Endothelial cell of umbilical vein (primary cell): Measurements from ENCODE around the gene TENM4. TPM values are rescaled to one million over a fixed set of nuclear protein-coding genes. Genes with fewer than 3 reads are reported as not detected.

ENCODE experiments used
- BruUV-seq: library from RNA; stranded (reverse); fragments of 400-500 nt; replicated peaks from 2 replicates; lab custom pipeline; 2021; lab: Mats Ljungman, UMichigan
- CTCF ChIA-PET: fragments of 300-600, 350-600 bp; sonication (Branson Sonifier 250); formaldehyde crosslinking; loops from one replicate; lab custom pipeline; 2021; ENCODE audit warnings: antibody characterized with exemption, inconsistent platforms; lab: Charles Lee
- POLR2A ChIA-PET: fragments of 300-600, 350-600 bp; sonication (Branson Sonifier 250); formaldehyde crosslinking; loops from one replicate; lab custom pipeline; 2021; ENCODE audit warnings: antibody characterized with exemption, inconsistent platforms; lab: Charles Lee
- DNase-seq: peaks from one replicate; pipeline ENCODE4 v3.0.0-alpha.2; 2011; ENCODE audit warnings: low read depth, low spot score
- FAIRE-seq: peaks from 2 replicates; lab custom pipeline; 2011; peaks lifted over from hg19 to GRCh38; lab: Jason Lieb, UNC
- H2AFZ ChIP-seq: 2 replicates; pipeline ENCODE4 v1.6.0; 2012; ENCODE audit warnings: low read depth, low read length, control low read depth, inconsistent platforms
- H3K27ac ChIP-seq: 2 replicates; pipeline ENCODE4 v1.5.1; 2011; ENCODE audit warnings: low read depth, mild to moderate bottlenecking, control low read depth, low read length, moderate library complexity; ENCODE audit not compliant: insufficient read depth
- H3K27me3 ChIP-seq, 2 experiments: 2 replicates each; pipeline versions ENCODE4 v1.6.0 to v1.6.1; 2011; ENCODE audit warnings: low read length in 2 of 2, mixed read lengths in 1 of 2; ENCODE audit not compliant: control insufficient read depth in 2 of 2, insufficient read depth in 2 of 2
- H3K36me3 ChIP-seq, 2 experiments: 2 replicates in 1 of 2; 3 replicates in 1 of 2; pipeline ENCODE4 v1.5.1; 2011; ENCODE audit warnings: low read length in 2 of 2, mild to moderate bottlenecking in 1 of 2, moderate library complexity in 1 of 2; ENCODE audit not compliant: control insufficient read depth in 2 of 2, insufficient read depth in 2 of 2; ENCODE audit errors: extremely low read depth in 1 of 2
- H3K4me1 ChIP-seq: 3 replicates; pipeline ENCODE4 v1.5.1; 2011; ENCODE audit warnings: mild to moderate bottlenecking, low read length; ENCODE audit not compliant: control insufficient read depth, insufficient read depth; ENCODE audit errors: extremely low read depth
- H3K4me2 ChIP-seq: 2 replicates; pipeline ENCODE4 v1.6.1; 2011; ENCODE audit warnings: low read length, control low read depth, mixed read lengths; ENCODE audit not compliant: insufficient read depth
- H3K4me3 ChIP-seq, 3 experiments: fragments of 200-600 bp in 1 of 3; sonication (generic), shearing (Covaris generic) in 1 of 3; replicated peaks in 1 of 3; 2 replicates each; pipeline ENCODE4 v1.5.1; 2011 to 2016; ENCODE audit warnings: control low read depth in 3 of 3, low read length in 3 of 3, mild to moderate bottlenecking in 2 of 3, inconsistent platforms in 1 of 3, low read depth in 1 of 3, moderate library complexity in 1 of 3; ENCODE audit not compliant: insufficient read depth in 1 of 3
- H3K79me2 ChIP-seq: 2 replicates; pipeline ENCODE4 v1.6.0; 2012; ENCODE audit warnings: low read length, inconsistent platforms; ENCODE audit not compliant: control insufficient read depth, insufficient read depth
- H3K9ac ChIP-seq: replicated peaks from 2 replicates; pipeline ENCODE3; 2011; ENCODE audit warnings: low read length, control low read depth; ENCODE audit not compliant: insufficient read depth; ENCODE audit errors: extremely low read depth
- H3K9me1 ChIP-seq: replicated peaks from 3 replicates; pipeline ENCODE4 v1.6.0; 2011; ENCODE audit warnings: mild to moderate bottlenecking, low read length; ENCODE audit not compliant: control insufficient read depth, insufficient read depth; ENCODE audit errors: extremely low read depth
- H3K9me3 ChIP-seq: replicated peaks from 2 replicates; pipeline ENCODE4 v1.5.1; 2012; ENCODE audit warnings: low read length, inconsistent platforms; ENCODE audit not compliant: control insufficient read depth, insufficient read depth
- H4K20me1 ChIP-seq: replicated peaks from 2 replicates; pipeline ENCODE3; 2011; ENCODE audit warnings: mild to moderate bottlenecking, low read length; ENCODE audit not compliant: control insufficient read depth, insufficient read depth; ENCODE audit errors: extremely low read depth
- EZH2 ChIP-seq: IDR thresholded peaks from 2 replicates; pipeline ENCODE4 v1.6.1; 2012; ENCODE audit warnings: borderline replicate concordance, low read depth, mild to moderate bottlenecking, moderate library complexity, low read length, inconsistent platforms; ENCODE audit not compliant: severe bottlenecking
- FOS ChIP-seq: IDR thresholded peaks from 2 replicates; pipeline ENCODE4 v1.6.1; 2011; ENCODE audit warnings: mild to moderate bottlenecking, low read length, moderate library complexity, borderline replicate concordance; ENCODE audit not compliant: insufficient read depth
- GATA2 ChIP-seq: IDR thresholded peaks from 2 replicates; pipeline ENCODE4 v1.7.0; 2011; ENCODE audit warnings: low read depth, mild to moderate bottlenecking, moderate library complexity, mixed read lengths, low read length; ENCODE audit not compliant: insufficient read length, insufficient read depth
- JUN ChIP-seq: IDR thresholded peaks from 2 replicates; pipeline ENCODE4 v1.6.1; 2011; ENCODE audit warnings: borderline replicate concordance, low read depth; ENCODE audit not compliant: insufficient read length, insufficient read depth
- MYC ChIP-seq: IDR thresholded peaks from one replicate; pipeline ENCODE4 v1.6.1; 2011; ENCODE audit warnings: mild to moderate bottlenecking, low read depth, low read length
- POLR2A ChIP-seq: IDR thresholded peaks from 2 replicates; pipeline ENCODE4 v1.6.1; 2012; ENCODE audit warnings: low read depth, mild to moderate bottlenecking, control low read depth, low read length
- POLR2AphosphoS5 ChIP-seq: IDR thresholded peaks from 2 replicates; pipeline ENCODE4 v1.6.1; 2012; ENCODE audit warnings: low read depth, mild to moderate bottlenecking, control low read depth, low read length, moderate library complexity; ENCODE audit not compliant: insufficient read depth
- dilution Hi-C: fragments of 300-500 bp; cut with MboI; formaldehyde crosslinking; loops from one replicate; pipeline ENCODE4 v1.15.0; 2019; ENCODE audit warnings: low sequenced_read_pairs; ENCODE audit not compliant: extremely low pct_ligation_motif_present
- intact Hi-C: fragments of 100-400 bp; cut with micrococcal nuclease; formaldehyde crosslinking; loops from one replicate; pipeline ENCODE4 v1.10.0; 2022
- polyA plus RNA-seq, 4 experiments: library from polyadenylated mRNA; depleted of rRNA in 3 of 4; stranded (reverse) in 3 of 4; unstranded in 1 of 4; fragments of >200 nt; gene quantifications; 2 replicates each; pipeline versions ENCODE4 v1.2.1 to v1.2.3, GENCODE V29; 2011 to 2012; ENCODE audit warnings: missing spikeins in 1 of 4
- total RNA-seq: library from RNA; stranded (reverse); gene quantifications from 2 replicates; pipeline ENCODE4 v1.2.3, GENCODE V29; 2021
- TF ChIP-seq, protein P1 (sequence below), 2 donors: IDR thresholded peaks; 1 replicate in 1 of 2; 2 replicates in 1 of 2; pipeline ENCODE4 v1.5.1; 2011; ENCODE audit warnings: low read length in 2 of 2, mild to moderate bottlenecking in 2 of 2, moderate library complexity in 2 of 2, control low read depth in 1 of 2, inconsistent platforms in 1 of 2, low read depth in 1 of 2; ENCODE audit not compliant: insufficient read depth in 1 of 2; ENCODE audit errors: extremely low read depth in 1 of 2
- TF ChIP-seq, protein P2 (sequence below): IDR thresholded peaks from 2 replicates; pipeline ENCODE4 v1.6.1; 2011; ENCODE audit not compliant: insufficient read depth, insufficient read length

Gene TENM4
- total and polyA plus RNA-seq, 2 donors (not counting 3 experiments of a cell fraction or from before 2014, with no cell fraction given), result 0.06 to 0.27 TPM

DNA sequence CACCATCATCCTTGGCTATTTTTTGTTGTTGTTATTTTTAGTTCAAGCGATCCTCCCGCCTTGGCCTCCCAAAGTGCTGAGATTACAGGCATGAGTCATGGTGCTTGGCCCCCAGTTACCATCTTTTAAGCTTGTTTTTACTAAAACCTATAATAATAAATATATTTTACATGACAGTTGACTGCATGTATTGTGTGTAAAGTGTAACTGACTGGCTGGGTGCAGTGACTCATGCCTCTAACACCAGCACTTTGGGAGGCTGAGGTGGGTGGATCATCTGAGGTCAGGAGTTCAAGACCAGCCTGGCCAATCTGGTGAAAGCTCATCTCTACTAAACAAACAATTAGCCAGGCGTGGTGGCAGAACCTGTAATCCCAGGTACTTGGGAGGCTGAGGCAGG, 386.2 kb downstream of the TENM4 start:
- ChIA-PET CTCF (interaction anchor here (0.8 to 3.1 kb wide), 5 partner anchors 9 to 409 kb away, joined by 3 to 21 read pairs (median 9); no protein-coding TSS in a partner anchor), POLR2A (no interaction called here)
- H3K4me3 ChIP-seq, result no peak overlapping the region
- no peak overlapping the region for H3K9ac ChIP-seq
- TF ChIP-seq POLR2AphosphoS5 (no peak), MYC (no peak), FOS (no peak), GATA2 (no peak), POLR2A (no peak), EZH2 (no peak), JUN (no peak)
- TF ChIP-seq, protein P1, sequence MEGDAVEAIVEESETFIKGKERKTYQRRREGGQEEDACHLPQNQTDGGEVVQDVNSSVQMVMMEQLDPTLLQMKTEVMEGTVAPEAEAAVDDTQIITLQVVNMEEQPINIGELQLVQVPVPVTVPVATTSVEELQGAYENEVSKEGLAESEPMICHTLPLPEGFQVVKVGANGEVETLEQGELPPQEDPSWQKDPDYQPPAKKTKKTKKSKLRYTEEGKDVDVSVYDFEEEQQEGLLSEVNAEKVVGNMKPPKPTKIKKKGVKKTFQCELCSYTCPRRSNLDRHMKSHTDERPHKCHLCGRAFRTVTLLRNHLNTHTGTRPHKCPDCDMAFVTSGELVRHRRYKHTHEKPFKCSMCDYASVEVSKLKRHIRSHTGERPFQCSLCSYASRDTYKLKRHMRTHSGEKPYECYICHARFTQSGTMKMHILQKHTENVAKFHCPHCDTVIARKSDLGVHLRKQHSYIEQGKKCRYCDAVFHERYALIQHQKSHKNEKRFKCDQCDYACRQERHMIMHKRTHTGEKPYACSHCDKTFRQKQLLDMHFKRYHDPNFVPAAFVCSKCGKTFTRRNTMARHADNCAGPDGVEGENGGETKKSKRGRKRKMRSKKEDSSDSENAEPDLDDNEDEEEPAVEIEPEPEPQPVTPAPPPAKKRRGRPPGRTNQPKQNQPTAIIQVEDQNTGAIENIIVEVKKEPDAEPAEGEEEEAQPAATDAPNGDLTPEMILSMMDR (IDR thresholded peaks at IDR 0.05; ENCODE audit: extremely low read depth in 1 of 2, insufficient read depth in 1 of 2, low read depth in 1 of 2, low read length in 2 of 2), result no peak
- TF ChIP-seq, protein P2, sequence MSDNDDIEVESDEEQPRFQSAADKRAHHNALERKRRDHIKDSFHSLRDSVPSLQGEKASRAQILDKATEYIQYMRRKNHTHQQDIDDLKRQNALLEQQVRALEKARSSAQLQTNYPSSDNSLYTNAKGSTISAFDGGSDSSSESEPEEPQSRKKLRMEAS, result no peak
- no peak overlapping the region for H3K27ac ChIP-seq
- dilution Hi-C loops (no loop called here), intact Hi-C loops (loop anchor here (5.0 kb wide), 1 partner anchor 407 kb away; no protein-coding TSS in a partner anchor)
- H3K4me1 ChIP-seq, result no peaks in the 10 kb centered on the region
- H3K9me1 ChIP-seq, result no peaks in the 10 kb centered on the region
- DNase-seq (no peak), FAIRE-seq (no peak)
- H3K4me2 ChIP-seq, result no peak overlapping the region
- no peaks in the 10 kb centered on the region for H3K79me2 ChIP-seq
- peaks cover 11 to 14% of the 10 kb centered on the region in 2 experiments for H3K27me3 ChIP-seq
- no peak overlapping the region for H2AFZ ChIP-seq
- H4K20me1 ChIP-seq, result no peaks in the 10 kb centered on the region
- BruUV-seq, result no TSS peak
- no peaks in the 10 kb centered on the region for H3K36me3 ChIP-seq
- no peaks in the 10 kb centered on the region for H3K9me3 ChIP-seq
